Naive thymus-derived CD4-positive, alpha-beta T cell (primary cell): Measurements from ENCODE around the gene PLA2G3. TPM values are rescaled to one million over a fixed set of nuclear protein-coding genes. Genes with fewer than 3 reads are reported as not detected.
"Not testable (repeated sequence)": the region's sequence is repeated elsewhere in the genome, so short reads cannot be mapped to it uniquely, and the experiment has no call there.

Experiments
- ATAC-seq: fragments of 150-1000 bp; cut with Tn5 transposase; 2 replicates; pipeline ENCODE4 v1.10.0; 2021; ENCODE audit warnings: mild to moderate bottlenecking, moderate library complexity
- CTCF ChIA-PET: fragments of 350-600 bp; sonication (Branson Sonifier 250); formaldehyde crosslinking; loops from one replicate; lab custom pipeline; 2021; ENCODE audit warnings: antibody characterized with exemption; lab: Charles Lee
- POLR2A ChIA-PET: fragments of 350-600 bp; sonication (Branson Sonifier 250); formaldehyde crosslinking; loops from one replicate; lab custom pipeline; 2021; ENCODE audit warnings: antibody characterized with exemption, inconsistent platforms; lab: Charles Lee
- DNase-seq, 9 donors: peaks; one replicate each; pipeline versions ENCODE4 v3.0.0 to v3.0.0-alpha.2; 2020 to 2022; ENCODE audit warnings: mixed read lengths in 1 of 9
- H3K27ac ChIP-seq: one replicate; pipeline ENCODE4 v1.7.0; 2013; ENCODE audit warnings: mild to moderate bottlenecking, low read depth, low read length, moderate library complexity
- H3K27me3 ChIP-seq, 2 donors: one replicate each; pipeline ENCODE4 v1.7.0; 2013; ENCODE audit warnings: low read length in 2 of 2, mild to moderate bottlenecking in 2 of 2, moderate library complexity in 2 of 2; ENCODE audit not compliant: control insufficient read depth in 2 of 2, insufficient read depth in 2 of 2
- H3K36me3 ChIP-seq, 3 experiments: 1 replicate in 2 of 3; 2 replicates in 1 of 3; pipeline ENCODE4 v1.7.0; 2013; ENCODE audit warnings: low read length in 3 of 3, mild to moderate bottlenecking in 3 of 3, moderate library complexity in 1 of 3; ENCODE audit not compliant: insufficient read depth in 3 of 3, control insufficient read depth in 2 of 3
- H3K4me1 ChIP-seq, 2 donors: one replicate each; pipeline ENCODE4 v1.7.0; 2013; ENCODE audit warnings: low read length in 2 of 2, mild to moderate bottlenecking in 2 of 2, moderate library complexity in 1 of 2; ENCODE audit not compliant: control insufficient read depth in 2 of 2, insufficient read depth in 2 of 2
- H3K4me3 ChIP-seq: 2 replicates; pipeline ENCODE4 v1.7.0; 2013; ENCODE audit warnings: mild to moderate bottlenecking, low read length
- H3K9me3 ChIP-seq, 3 experiments: 1 replicate in 2 of 3; 2 replicates in 1 of 3; pipeline ENCODE4 v1.7.0; 2013; ENCODE audit warnings: low read length in 3 of 3; ENCODE audit not compliant: control insufficient read depth in 2 of 3
- H3K27ac Mint-ChIP-seq, 9 donors: one replicate each; pipeline ENCODE4 v1.8.0; 2020 to 2022; ENCODE audit warnings: mixed read lengths in 9 of 9, mild to moderate bottlenecking in 8 of 9, moderate library complexity in 5 of 9, inconsistent platforms in 2 of 9
- H3K27me3 Mint-ChIP-seq, 5 donors: one replicate each; pipeline ENCODE4 v1.8.0; 2021 to 2022; ENCODE audit warnings: mixed read lengths in 5 of 5, mild to moderate bottlenecking in 1 of 5
- H3K36me3 Mint-ChIP-seq, 5 donors: one replicate each; pipeline ENCODE4 v1.8.0; 2020 to 2022; ENCODE audit warnings: mixed read lengths in 5 of 5, mild to moderate bottlenecking in 3 of 5, inconsistent platforms in 1 of 5
- H3K4me1 Mint-ChIP-seq, 7 donors: one replicate each; pipeline ENCODE4 v1.8.0; 2020 to 2022; ENCODE audit warnings: mixed read lengths in 7 of 7, mild to moderate bottlenecking in 3 of 7, inconsistent platforms in 1 of 7
- H3K4me3 Mint-ChIP-seq, 10 donors: one replicate each; pipeline ENCODE4 v1.8.0; 2020 to 2022; ENCODE audit warnings: mild to moderate bottlenecking in 10 of 10, mixed read lengths in 10 of 10, moderate library complexity in 6 of 10, inconsistent platforms in 2 of 10
- H3K9me3 Mint-ChIP-seq, 11 donors: one replicate each; pipeline ENCODE4 v1.8.0; 2020 to 2022; ENCODE audit warnings: mixed read lengths in 11 of 11, mild to moderate bottlenecking in 4 of 11, inconsistent platforms in 1 of 11, moderate library complexity in 1 of 11
- intact Hi-C, 2 donors: fragments of 100-400 bp; cut with micrococcal nuclease; formaldehyde crosslinking; loops; one replicate each; pipeline ENCODE4 v1.15.1; 2023
- polyA plus RNA-seq, 2 donors: library from polyadenylated mRNA; unstranded; fragments of 300-500 nt; fragmentation: Illumina TruSeq; gene quantifications; one replicate each; pipeline ENCODE4 v1.2.3, GENCODE V29; 2021
- total RNA-seq, 6 experiments: library from RNA in 5 of 6; stranded (reverse) in 5 of 6; gene quantifications; 1 replicate in 5 of 6; 2 replicates in 1 of 6; pipeline ENCODE4 v1.2.3 and lab custom pipeline; 2021 to 2026

Gene PLA2G3
- total and polyA plus RNA-seq, 7 experiments from 2014 or later: not detected

DNA sequence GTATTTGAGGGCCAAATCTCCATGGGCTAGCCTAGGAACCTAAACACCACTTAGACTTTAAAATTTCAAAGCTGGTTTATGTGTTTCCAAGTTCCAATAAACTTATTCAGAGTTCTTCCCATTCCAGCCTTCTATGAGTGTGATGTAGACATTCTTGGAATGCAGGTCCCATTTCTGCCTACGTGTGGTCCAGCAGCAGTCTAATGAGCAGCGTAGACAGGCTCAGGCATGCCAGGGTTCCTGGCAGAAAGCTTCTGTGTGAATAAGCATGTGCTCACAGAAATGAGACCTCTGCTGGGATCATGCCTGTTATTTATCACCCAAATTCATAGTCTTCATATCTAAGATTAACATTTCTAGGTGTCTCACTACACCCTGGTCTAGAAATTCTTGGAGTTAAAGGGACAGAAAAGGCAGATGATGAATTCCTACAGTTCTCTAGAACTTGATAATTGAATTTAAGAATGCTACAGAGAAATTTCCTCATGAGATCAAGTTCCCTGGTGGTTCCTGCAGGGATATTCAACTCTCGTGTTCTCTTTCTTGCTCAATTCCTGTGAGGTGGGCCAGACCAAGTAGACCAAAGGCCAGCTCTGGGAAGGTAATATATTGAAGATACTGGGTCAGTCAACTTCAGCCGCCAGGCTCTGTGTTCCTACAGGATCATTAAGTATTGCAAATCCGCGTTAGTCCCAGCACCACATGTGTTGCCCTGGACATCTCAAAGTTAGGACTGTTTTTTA is 37.3 kb upstream of the PLA2G3 start:
- no peak overlapping the region for H3K4me3 ChIP-seq
- Mint-ChIP-seq H3K27ac (peak overlapping the region in 1 of 9 donors; percentile 14), H3K27me3 (no peaks in the 10 kb centered on the region), H3K4me1 (peaks cover 12 to 39% (median 29%) of the 10 kb centered on the region in 7 donors), H3K36me3 (peaks cover 4 to 39% (median 18%) of the 10 kb centered on the region in 5 donors), H3K4me3 (peak overlapping the region in 1 of 10 donors; percentile 16), H3K9me3 (peaks cover 0 to 3% (median 0%) of the 10 kb centered on the region in 11 donors)
- POLR2A ChIA-PET: interaction anchor here (1.1 to 1.5 kb wide), 2 partner anchors 14 to 114 kb away, joined by 3 read pairs; partner anchors contain the start of gene PIK3IP1
- intact Hi-C loops: no loop called here
- H3K27ac ChIP-seq: no peak overlapping the region
- no peak for DNase-seq
- no peaks in the 10 kb centered on the region for H3K27me3 ChIP-seq
- H3K4me1 ChIP-seq: no peaks in the 10 kb centered on the region
- CTCF ChIA-PET: no interaction called here
- H3K9me3 ChIP-seq: no peaks in the 10 kb centered on the region
- no peak for ATAC-seq
- H3K36me3 ChIP-seq: peaks cover 0 to 21% (median 0%) of the 10 kb centered on the region in 3 experiments

DNA sequence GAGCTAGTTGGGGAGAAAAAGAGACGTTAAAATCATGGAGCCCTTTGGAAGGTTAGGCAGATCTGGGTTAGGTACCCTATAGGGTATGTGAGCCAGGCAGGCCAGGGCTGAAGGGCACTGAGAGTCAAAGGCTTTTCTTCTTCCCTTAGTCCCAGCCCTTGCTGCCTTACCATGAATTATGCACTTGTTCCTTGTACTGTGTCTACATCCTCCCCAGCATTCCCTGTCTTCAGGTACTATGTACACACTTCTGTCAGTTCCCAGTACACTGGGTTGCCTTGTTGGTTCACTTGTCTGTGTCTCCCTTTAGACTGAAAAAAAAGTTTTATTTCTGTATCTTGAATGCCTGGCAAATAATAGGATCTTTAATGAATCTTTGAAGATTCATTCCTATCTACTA is 36.6 kb upstream of the PLA2G3 start:
- Mint-ChIP-seq H3K27ac (peak overlapping the region in 1 of 9 donors; percentile 11), H3K27me3 (no peaks in the 10 kb centered on the region), H3K36me3 (peaks cover 4 to 39% (median 18%) of the 10 kb centered on the region in 5 donors), H3K4me3 (no peak overlapping the region), H3K4me1 (peaks cover 12 to 39% (median 32%) of the 10 kb centered on the region in 7 donors), H3K9me3 (peaks cover 0 to 3% (median 0%) of the 10 kb centered on the region in 11 donors)
- ChIA-PET POLR2A (no interaction called here), CTCF (no interaction called here)
- Histone ChIP-seq H3K4me1 (no peaks in the 10 kb centered on the region), H3K36me3 (peaks cover 0 to 17% (median 0%) of the 10 kb centered on the region in 3 experiments), H3K4me3 (no peak overlapping the region), H3K27me3 (no peaks in the 10 kb centered on the region), H3K27ac (no peak overlapping the region), H3K9me3 (no peaks in the 10 kb centered on the region)
- intact Hi-C loops: no loop called here
- no peak for ATAC-seq
- no peak for DNase-seq

DNA sequence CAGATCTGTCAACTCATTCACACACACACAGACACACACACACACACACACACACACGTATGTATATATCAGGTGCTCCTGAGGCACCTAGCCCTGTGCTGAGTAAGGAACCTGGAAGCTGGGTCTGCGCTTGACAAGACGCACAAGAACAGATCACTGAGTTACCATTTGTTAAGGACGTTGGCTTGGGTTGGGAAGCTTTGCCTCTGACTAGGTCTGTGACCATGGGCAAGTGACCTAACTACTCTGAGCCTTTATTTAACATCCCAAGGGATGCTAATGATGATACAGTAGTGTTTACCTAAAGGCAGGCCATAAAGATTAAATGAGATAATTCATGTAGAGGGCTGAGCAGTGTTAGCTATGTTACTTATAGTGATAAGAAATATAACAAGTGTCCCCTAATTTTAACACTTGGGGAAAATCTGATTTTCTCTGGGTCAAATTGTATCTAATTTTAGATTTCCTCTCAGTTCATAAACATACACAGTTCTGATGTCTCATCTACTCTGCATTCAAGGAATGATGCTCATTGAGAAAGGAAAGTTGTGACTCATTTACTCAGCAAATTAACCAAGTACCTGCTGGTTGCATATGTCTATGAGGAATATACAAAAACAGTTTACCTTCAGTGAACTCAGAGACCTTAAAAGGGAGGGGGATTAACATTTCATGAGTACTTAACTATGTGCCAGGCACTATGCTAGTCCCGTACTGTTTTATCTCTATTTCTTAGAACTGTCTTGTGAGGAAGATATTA is 33.3 kb upstream of the PLA2G3 start:
- H3K4me1 Mint-ChIP-seq: peaks cover 14 to 55% (median 33%) of the 10 kb centered on the region in 7 donors
- H3K36me3 ChIP-seq: peaks cover 0 to 13% (median 0%) of the 10 kb centered on the region in 3 experiments
- DNase-seq (no peak), ATAC-seq (no peak)
- intact Hi-C loops: no loop called here
- H3K4me3 Mint-ChIP-seq: no peak overlapping the region
- no peak overlapping the region for H3K27ac ChIP-seq
- H3K9me3 ChIP-seq: no peaks in the 10 kb centered on the region
- H3K9me3 Mint-ChIP-seq: no peaks in the 10 kb centered on the region
- no peak overlapping the region for H3K4me3 ChIP-seq
- CTCF ChIA-PET: interaction anchor here (0.5 kb wide), 1 partner anchor 317 kb away, joined by 3 read pairs; no protein-coding TSS in a partner anchor
- no peaks in the 10 kb centered on the region for H3K27me3 Mint-ChIP-seq
- POLR2A ChIA-PET: interaction anchor here (0.8 kb wide), 1 partner anchor 15 kb away, joined by 5 read pairs; no protein-coding TSS in a partner anchor
- no peaks in the 10 kb centered on the region for H3K27me3 ChIP-seq
- peak overlapping the region in 3 of 9 donors; percentile 10 to 63 (median 40) for H3K27ac Mint-ChIP-seq
- no peaks in the 10 kb centered on the region for H3K4me1 ChIP-seq
- peaks cover 0 to 23% (median 8%) of the 10 kb centered on the region in 5 donors for H3K36me3 Mint-ChIP-seq

DNA sequence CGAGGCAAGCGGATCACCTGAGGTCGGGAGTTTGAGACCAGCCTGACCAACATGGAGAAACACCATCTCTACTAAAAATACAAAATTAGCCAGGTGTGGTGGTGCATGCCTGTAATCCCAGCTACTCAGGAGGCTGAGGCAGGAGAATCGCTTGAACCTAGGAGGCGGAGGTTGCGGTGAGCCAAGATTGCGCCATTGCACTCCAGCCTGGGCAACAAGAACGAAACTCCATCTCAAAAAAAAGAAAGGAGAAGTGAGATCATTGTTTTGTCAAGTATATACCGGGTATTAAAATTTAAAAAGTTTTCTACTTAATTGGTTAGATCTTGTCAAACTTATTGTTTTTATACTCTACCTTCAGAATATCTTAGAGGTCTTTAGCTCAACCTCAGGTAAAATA is 31.4 kb upstream of the PLA2G3 start:
- H3K27ac ChIP-seq, H3K4me3 Mint-ChIP-seq, H3K27me3 Mint-ChIP-seq, H3K4me3 ChIP-seq, H3K27ac Mint-ChIP-seq, H3K27me3 ChIP-seq, H3K9me3 ChIP-seq, H3K36me3 ChIP-seq, H3K4me1 ChIP-seq, H3K9me3 Mint-ChIP-seq, ATAC-seq, POLR2A ChIA-PET, intact Hi-C loops, DNase-seq: not testable (repeated sequence)
- Mint-ChIP-seq H3K4me1 (peaks cover 19 to 55% (median 39%) of the 10 kb centered on the region in 7 donors), H3K36me3 (peaks cover 0 to 23% (median 9%) of the 10 kb centered on the region in 5 donors)
- CTCF ChIA-PET: interaction anchor here (0.7 kb wide), 1 partner anchor 76 kb away, joined by 4 read pairs; no protein-coding TSS in a partner anchor

DNA sequence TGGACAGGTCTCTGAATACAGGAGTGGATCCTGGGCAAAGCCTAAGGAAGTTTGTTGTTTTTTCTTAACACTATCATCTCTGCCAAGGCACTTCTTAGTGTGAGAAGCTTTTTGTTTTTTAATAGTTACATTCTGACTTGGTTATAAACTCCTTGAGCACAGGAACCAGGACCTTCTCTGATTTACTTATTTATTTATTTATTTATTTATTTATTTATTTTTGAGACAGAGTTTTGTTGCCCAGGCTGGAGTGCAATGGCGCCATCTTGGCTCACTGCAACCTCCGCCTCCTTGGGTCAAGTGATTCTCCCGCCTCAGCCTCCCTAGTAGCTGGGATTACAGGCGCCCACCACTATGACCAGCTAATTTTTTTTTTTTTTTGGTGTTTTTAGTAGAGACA is 30.7 kb upstream of the PLA2G3 start:
- Histone ChIP-seq H3K4me3 (no peak overlapping the region), H3K27ac (no peak overlapping the region), H3K9me3 (no peaks in the 10 kb centered on the region), H3K27me3 (no peaks in the 10 kb centered on the region), H3K36me3 (peaks cover 0 to 8% (median 0%) of the 10 kb centered on the region in 3 experiments), H3K4me1 (no peaks in the 10 kb centered on the region)
- ChIA-PET CTCF (interaction anchor here (0.7 kb wide), 1 partner anchor 75 kb away, joined by 4 read pairs; no protein-coding TSS in a partner anchor), POLR2A (no interaction called here)
- intact Hi-C loops: no loop called here
- peaks cover 19 to 58% (median 44%) of the 10 kb centered on the region in 7 donors for H3K4me1 Mint-ChIP-seq
- no peaks in the 10 kb centered on the region for H3K27me3 Mint-ChIP-seq
- no peak overlapping the region for H3K4me3 Mint-ChIP-seq
- H3K27ac Mint-ChIP-seq: peak overlapping the region in 1 of 9 donors; percentile 51
- H3K9me3 Mint-ChIP-seq: no peaks in the 10 kb centered on the region
- no peak for ATAC-seq
- no peak for DNase-seq
- H3K36me3 Mint-ChIP-seq: peaks cover 0 to 26% (median 11%) of the 10 kb centered on the region in 5 donors
